Umbilical cord (tissue), 2 donors: ENCODE data around the gene HLA-DOA. TPM values are rescaled to one million over a fixed set of nuclear protein-coding genes. Genes with fewer than 3 reads are reported as not detected.
A peak's percentile ranks its signal among the peaks of the same experiment; 100 is the strongest.

Source experiments
- DNase-seq: peaks from one replicate; pipeline ENCODE4 v3.0.0-alpha.2; 2015; ENCODE audit warnings: low spot score
- total RNA-seq: library from RNA; depleted of rRNA; stranded (reverse); fragments of >200 nt; gene quantifications from one replicate; pipeline ENCODE4 v1.2.3, GENCODE V29; 2014; ENCODE audit warnings: low replicate concordance; ENCODE audit not compliant: insufficient read depth

Gene HLA-DOA
- total RNA-seq, 1 donor from 2014 or later: 0.72 TPM

- DNase-seq: no peak
These were observed 7.6 kb upstream of the HLA-DOA start for GRCh38 chr6:33017018-33017417.

- no peak for DNase-seq
These were observed 6.4 kb upstream of the HLA-DOA start for GRCh38 chr6:33015798-33016197.

- peak; percentile 83 for DNase-seq
These were observed 5.6 kb upstream of the HLA-DOA start for GRCh38 chr6:33014841-33015634.

- no peak for DNase-seq
These were observed 4.2 kb upstream of the HLA-DOA start for GRCh38 chr6:33013608-33014007.

- no peak for DNase-seq
These were observed 965 bp upstream of the HLA-DOA start for GRCh38 chr6:33010356-33010755.

- no peak for DNase-seq
These were observed 1.5 kb downstream of the HLA-DOA start for GRCh38 chr6:33007831-33008400.

GRCh38 chr6:33004940-33005339 is 4.5 kb downstream of the HLA-DOA start:
- DNase-seq: no peak

GRCh38 chr6:33001685-33002084 is 7.7 kb downstream of the HLA-DOA start:
- DNase-seq: no peak

- DNase-seq: no peak
These were observed 9.3 kb downstream of the HLA-DOA start for GRCh38 chr6:33000055-33000454.

- no peak for DNase-seq
These were observed 13.9 kb downstream of the HLA-DOA start for GRCh38 chr6:32995448-32995847.

- DNase-seq: no peak
These were observed 15.9 kb downstream of the HLA-DOA start for GRCh38 chr6:32993363-32993973.

GRCh38 chr6:32991972-32992371 is 17.4 kb downstream of the HLA-DOA start:
- DNase-seq: no peak

- no peak for DNase-seq
These were observed 20.0 kb downstream of the HLA-DOA start for GRCh38 chr6:32989368-32989767.

GRCh38 chr6:32984622-32985389 is 24.6 kb downstream of the HLA-DOA start:
- peak; percentile 86 for DNase-seq

GRCh38 chr6:32983964-32984621 is 25.3 kb downstream of the HLA-DOA start:
- DNase-seq: no peak

GRCh38 chr6:32983493-32983848 is 25.9 kb downstream of the HLA-DOA start:
- no peak for DNase-seq

GRCh38 chr6:32982702-32983492 is 26.5 kb downstream of the HLA-DOA start:
- no peak for DNase-seq

GRCh38 chr6:32982084-32982701 is 27.2 kb downstream of the HLA-DOA start:
- DNase-seq: no peak

- no peak for DNase-seq
These were observed 28.8 kb downstream of the HLA-DOA start for GRCh38 chr6:32980488-32981038.
